Measurements from ENCODE around the gene CPXM1.

Gene CPXM1

DNA sequence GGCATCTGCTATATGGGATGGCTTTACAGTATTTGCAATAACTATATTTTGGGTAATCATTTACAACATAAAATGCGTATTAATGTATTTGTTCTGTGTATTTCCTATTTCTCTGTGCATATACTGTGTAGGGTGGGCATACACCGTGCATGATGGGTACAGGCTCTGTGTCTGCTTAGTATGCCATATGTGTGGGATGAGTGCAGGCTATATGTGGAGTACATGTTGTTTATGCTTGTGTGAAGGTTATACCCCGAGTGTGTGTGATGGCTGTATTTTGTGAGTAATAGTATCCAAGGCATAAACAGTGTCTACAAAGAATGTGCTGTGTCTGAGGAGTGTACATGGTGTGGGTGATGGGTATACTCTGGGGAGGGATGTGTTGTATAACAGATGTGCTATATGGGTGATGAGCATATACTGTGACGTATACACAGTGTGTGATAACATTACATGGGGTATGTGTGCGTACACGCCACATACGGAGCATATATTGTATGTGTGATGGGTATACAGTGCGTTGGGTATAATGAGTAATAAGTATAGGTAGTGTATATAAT is 52.7 kb downstream of the CPXM1 start:
- no peak for DNase-seq

DNA sequence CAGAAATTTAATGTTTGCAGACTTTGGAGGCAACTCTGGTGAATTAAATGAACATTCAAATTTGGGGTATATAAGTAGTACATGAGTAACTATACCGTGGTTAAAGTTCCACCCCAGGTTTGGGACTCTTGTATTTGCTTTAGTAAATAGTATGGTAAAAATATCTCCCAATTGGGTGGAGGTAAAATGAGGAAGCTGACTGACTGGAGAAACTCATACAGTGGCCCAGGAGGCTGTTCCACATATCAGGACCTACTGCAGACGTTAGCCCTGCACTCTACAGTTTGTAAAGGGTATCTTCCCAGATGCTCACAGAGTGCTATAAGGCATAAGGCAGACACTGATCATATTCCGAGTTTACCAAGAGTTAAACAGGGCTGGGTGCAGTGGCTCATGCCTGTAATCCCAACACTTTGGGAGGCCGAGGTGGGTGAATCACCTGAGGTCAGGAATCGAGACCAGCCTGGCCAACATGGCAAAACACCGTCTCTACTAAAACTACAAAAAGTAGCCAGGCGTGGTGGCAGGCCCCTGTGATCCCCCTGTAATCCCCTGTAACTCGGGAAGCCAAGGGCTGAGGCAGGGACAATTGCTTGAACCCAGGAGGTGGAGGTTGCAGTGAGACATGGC is 53.7 kb downstream of the CPXM1 start:
- DNase-seq, result no peak

DNA sequence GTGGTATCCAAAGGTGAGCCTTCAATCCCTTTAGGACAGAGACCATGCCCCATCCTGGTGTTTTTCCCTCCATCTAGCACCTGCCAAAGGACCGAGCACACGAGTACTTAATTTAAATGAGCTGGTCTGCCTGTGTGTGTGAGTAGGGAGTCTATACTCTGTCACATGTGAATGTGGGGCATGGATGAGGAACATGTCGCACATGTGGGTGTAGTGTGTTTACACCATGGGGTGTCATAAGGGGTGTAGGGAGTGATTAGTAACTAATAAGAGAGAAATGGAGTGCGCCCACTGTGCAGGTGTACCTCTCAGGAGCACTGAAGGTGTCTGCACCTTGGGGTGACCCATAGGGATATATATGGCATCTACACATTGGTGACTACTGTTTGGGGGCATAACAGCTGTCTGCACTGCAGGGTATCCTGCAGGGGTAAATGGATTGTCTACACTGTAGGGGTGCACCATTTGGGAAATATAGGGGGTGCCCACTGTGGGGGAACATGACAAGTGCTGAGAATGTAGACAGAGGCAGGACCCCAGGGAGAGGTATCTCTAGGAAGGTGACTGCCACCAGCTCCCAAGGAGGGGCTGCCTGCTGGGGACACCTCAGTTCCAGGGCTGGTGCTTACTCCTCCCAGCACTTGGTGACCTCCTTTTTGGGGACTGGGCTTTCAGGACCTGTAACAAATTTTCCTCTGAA is 54.3 kb downstream of the CPXM1 start:
- DNase-seq, result no peak

DNA sequence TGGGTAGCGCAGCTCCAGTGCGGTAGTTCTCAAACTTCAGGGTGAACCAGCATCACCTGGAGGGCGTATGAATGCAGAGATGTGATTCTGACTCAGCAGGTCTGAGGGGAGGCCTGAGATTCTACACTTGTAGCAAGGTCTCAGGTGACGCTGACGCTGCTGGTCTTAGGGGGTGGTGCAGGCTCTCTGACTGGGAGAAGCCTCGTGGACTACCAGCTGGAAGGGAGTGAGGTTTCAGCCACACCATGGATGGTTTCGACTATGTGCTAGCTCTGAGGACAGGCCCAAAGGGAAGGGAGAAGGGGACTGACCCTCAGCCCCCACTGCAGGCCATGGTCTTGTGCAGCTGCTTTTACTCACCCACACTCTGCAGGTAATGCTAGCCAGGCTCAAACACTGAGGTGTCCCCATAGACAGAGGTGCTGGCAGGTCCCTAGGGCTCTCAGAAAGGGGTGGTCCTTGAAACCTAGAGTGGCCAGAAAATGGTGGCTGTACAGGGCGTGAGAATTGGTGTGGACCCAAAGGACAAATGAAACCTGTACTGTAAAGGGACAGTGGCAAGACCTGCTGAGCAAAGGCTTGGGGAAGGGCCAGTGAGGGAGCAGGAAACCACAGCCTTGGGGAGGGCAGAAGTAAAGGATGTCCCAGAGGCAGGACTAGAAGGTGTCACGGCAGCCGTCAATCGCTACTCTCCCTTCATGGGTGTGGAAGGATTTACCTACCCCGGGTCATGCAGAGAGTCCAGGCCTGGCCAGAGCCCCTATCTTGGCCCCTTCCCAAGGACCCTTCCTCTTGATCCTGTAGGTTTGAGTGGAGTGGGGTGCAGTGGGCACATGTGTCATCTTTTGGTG is 55.1 kb downstream of the CPXM1 start:
- no peak for DNase-seq
